IMR-90 (cell line): ENCODE data around the gene LRPPRC. TPM values are rescaled to one million over a fixed set of nuclear protein-coding genes. Genes with fewer than 3 reads are reported as not detected.

Source experiments
- ATAC-seq: fragments of 200-7000 bp; cut with Tn5 transposase; 2 replicates; pipeline ENCODE4 v1.9.1; 2020; ENCODE audit warnings: low read depth, mild to moderate bottlenecking, moderate library complexity
- BruUV-seq: library from RNA; stranded (reverse); fragments of 400-500 nt; replicated peaks from 2 replicates; lab custom pipeline; 2021; lab: Mats Ljungman, UMichigan
- CTCF ChIA-PET: fragments of 300-600 bp; formaldehyde crosslinking; extraction: SDS; loops from one replicate; lab custom pipeline; 2021; ENCODE audit warnings: antibody characterized with exemption; lab: Yijun Ruan, JAX
- POLR2A ChIA-PET: fragments of 300-600 bp; sonication (Branson Sonifier 250); formaldehyde crosslinking; loops from one replicate; lab custom pipeline; 2022; ENCODE audit warnings: antibody characterized with exemption; ENCODE audit not compliant: unreplicated experiment; lab: Charles Lee
- DNase-seq: peaks from one replicate; pipeline ENCODE4 v3.0.0; 2013
- H2AFZ ChIP-seq: replicated peaks from 2 replicates; pipeline ENCODE3; 2013; ENCODE audit warnings: low read length, mild to moderate bottlenecking; ENCODE audit not compliant: poor library complexity
- H2AK5ac ChIP-seq: 2 replicates; pipeline ENCODE4 v1.6.1; 2013; ENCODE audit warnings: low read depth, low read length, inconsistent platforms
- H2AK9ac ChIP-seq: replicated peaks from 2 replicates; pipeline ENCODE3; 2013; ENCODE audit warnings: mild to moderate bottlenecking, low read depth, low read length, moderate library complexity; ENCODE audit not compliant: poor library complexity
- H2BK120ac ChIP-seq: 2 replicates; pipeline ENCODE4 v1.6.1; 2013; ENCODE audit warnings: low read depth, low read length, inconsistent platforms
- H2BK15ac ChIP-seq: 3 replicates; pipeline ENCODE4 v1.6.1; 2013; ENCODE audit warnings: low read depth, low read length, inconsistent platforms
- H2BK20ac ChIP-seq: 2 replicates; pipeline ENCODE4 v1.6.1; 2013; ENCODE audit warnings: low read depth, mild to moderate bottlenecking, inconsistent platforms, low read length, moderate library complexity
- H2BK5ac ChIP-seq: 2 replicates; pipeline ENCODE4 v1.6.1; 2013; ENCODE audit warnings: mild to moderate bottlenecking, low read depth, low read length, inconsistent platforms; ENCODE audit not compliant: poor library complexity, severe bottlenecking
- H3K14ac ChIP-seq: replicated peaks from 2 replicates; pipeline ENCODE4 v1.6.1; 2013; ENCODE audit warnings: low read depth, low read length, inconsistent platforms
- H3K18ac ChIP-seq: 2 replicates; pipeline ENCODE4 v1.6.1; 2013; ENCODE audit warnings: low read depth, low read length, control low read depth
- H3K23ac ChIP-seq: 2 replicates; pipeline ENCODE4 v1.6.1; 2013; ENCODE audit warnings: low read depth, low read length, inconsistent platforms
- H3K27ac ChIP-seq: 2 replicates; pipeline ENCODE4 v1.5.1; 2013; ENCODE audit warnings: mild to moderate bottlenecking, control low read depth, low read length; ENCODE audit not compliant: insufficient read depth
- H3K27me3 ChIP-seq: 2 replicates; pipeline ENCODE4 v1.6.1; 2013; ENCODE audit warnings: low read length; ENCODE audit not compliant: control insufficient read depth, insufficient read depth
- H3K36me3 ChIP-seq: 2 replicates; pipeline ENCODE4 v1.6.1; 2013; ENCODE audit warnings: low read length, mixed read lengths; ENCODE audit not compliant: control insufficient read depth, insufficient read depth
- H3K4ac ChIP-seq: 2 replicates; pipeline ENCODE4 v1.6.1; 2013; ENCODE audit warnings: low read depth, low read length, inconsistent platforms
- H3K4me1 ChIP-seq: 2 replicates; pipeline ENCODE4 v1.6.1; 2013; ENCODE audit warnings: low read length, mixed read lengths; ENCODE audit not compliant: control insufficient read depth, insufficient read depth
- H3K4me2 ChIP-seq: 2 replicates; pipeline ENCODE4 v1.6.1; 2013; ENCODE audit warnings: low read depth, mild to moderate bottlenecking, control low read depth, low read length, moderate library complexity
- H3K4me3 ChIP-seq: 2 replicates; pipeline ENCODE4 v1.5.1; 2013; ENCODE audit warnings: low read depth, mild to moderate bottlenecking, control low read depth, low read length, moderate library complexity; ENCODE audit not compliant: insufficient read depth
- H3K56ac ChIP-seq: 2 replicates; pipeline ENCODE4 v1.6.1; 2013; ENCODE audit warnings: low read length, inconsistent platforms; ENCODE audit not compliant: insufficient read depth; ENCODE audit errors: extremely low read depth
- H3K79me1 ChIP-seq, 2 experiments: 2 replicates each; pipeline ENCODE4 v1.6.1; 2013; ENCODE audit warnings: low read length in 2 of 2, inconsistent platforms in 1 of 2, low read depth in 1 of 2
- H3K9ac ChIP-seq: 2 replicates; pipeline ENCODE4 v1.6.1; 2013; ENCODE audit warnings: low read depth, low read length, control low read depth
- H3K9me1 ChIP-seq: 2 replicates; pipeline ENCODE4 v1.6.1; 2013; ENCODE audit warnings: low read length, inconsistent platforms; ENCODE audit not compliant: insufficient read depth
- H3K9me3 ChIP-seq: 2 replicates; pipeline ENCODE4 v1.6.1; 2013; ENCODE audit warnings: low read length; ENCODE audit not compliant: control insufficient read depth, insufficient read depth
- H4K20me1 ChIP-seq: 2 replicates; pipeline ENCODE4 v1.6.1; 2013; ENCODE audit warnings: low read length, inconsistent platforms; ENCODE audit not compliant: insufficient read depth
- H4K5ac ChIP-seq: 2 replicates; pipeline ENCODE4 v1.6.1; 2013; ENCODE audit warnings: mild to moderate bottlenecking, low read depth, low read length, control low read depth
- H4K8ac ChIP-seq, 2 experiments: 2 replicates each; pipeline ENCODE4 v1.6.1; 2013; ENCODE audit warnings: low read depth in 2 of 2, low read length in 2 of 2, control low read depth in 1 of 2, inconsistent platforms in 1 of 2
- H4K91ac ChIP-seq: 2 replicates; pipeline ENCODE4 v1.6.1; 2013; ENCODE audit warnings: low read depth, low read length, inconsistent platforms; ENCODE audit not compliant: insufficient read depth
- BHLHE40 ChIP-seq: fragments of 150-350 bp; IDR thresholded peaks from 2 replicates; pipeline ENCODE4 v1.6.1; 2016; ENCODE audit warnings: mild to moderate bottlenecking, low read depth, low read length
- CEBPB ChIP-seq: IDR thresholded peaks from 2 replicates; pipeline ENCODE4 v1.6.1; 2012; ENCODE audit warnings: low read depth, low read length, improper control_type of control experiment
- CHD1 ChIP-seq: IDR thresholded peaks from 2 replicates; pipeline ENCODE4 v1.6.1; 2012; ENCODE audit warnings: low read depth, low read length, improper control_type of control experiment
- FOS ChIP-seq: fragments of 150-350 bp; IDR thresholded peaks from 2 replicates; pipeline ENCODE4 v1.6.1; 2016; ENCODE audit warnings: low read depth, low read length
- MAFK ChIP-seq: IDR thresholded peaks from 2 replicates; pipeline ENCODE4 v1.6.1; 2012; ENCODE audit warnings: low read depth, low read length, improper control_type of control experiment
- MAZ ChIP-seq: IDR thresholded peaks from 2 replicates; pipeline ENCODE4 v1.6.1; 2012; ENCODE audit warnings: low read depth, mild to moderate bottlenecking, low read length, improper control_type of control experiment, moderate library complexity, borderline replicate concordance
- MXI1 ChIP-seq: IDR thresholded peaks from 2 replicates; pipeline ENCODE4 v1.6.1; 2012; ENCODE audit warnings: low read depth, mild to moderate bottlenecking, low read length, moderate library complexity, borderline replicate concordance
- NFE2L2 ChIP-seq: fragments of 150-350 bp; IDR thresholded peaks from 2 replicates; pipeline ENCODE4 v1.6.1; 2016; ENCODE audit warnings: low read depth, mild to moderate bottlenecking, low read length
- POLR2A ChIP-seq: IDR thresholded peaks from 2 replicates; pipeline ENCODE4 v1.6.1; 2012; ENCODE audit warnings: mild to moderate bottlenecking, low read depth, low read length
- RAD21 ChIP-seq: IDR thresholded peaks from 2 replicates; pipeline ENCODE4 v1.6.1; 2012; ENCODE audit warnings: low read length, improper control_type of control experiment
- RCOR1 ChIP-seq: IDR thresholded peaks from 2 replicates; pipeline ENCODE4 v1.6.1; 2012; ENCODE audit warnings: mild to moderate bottlenecking, low read length, improper control_type of control experiment; ENCODE audit not compliant: insufficient replicate concordance
- SMC3 ChIP-seq: fragments of 150-350 bp; IDR thresholded peaks from 2 replicates; pipeline ENCODE4 v1.6.1; 2016; ENCODE audit warnings: low read depth, mild to moderate bottlenecking, antibody characterized with exemption, low read length, moderate library complexity
- WGBS, 2 experiments: methylation state at CpG; one replicate each; pipeline versions ENCODE4 v1.1.5 to v1.1.7; 2013; ENCODE audit warnings: missing lambda C conversion rate in 2 of 2; ENCODE audit not compliant: insufficient read length in 1 of 2; ENCODE audit errors: extremely low coverage in 2 of 2; 5-methylcytosine and 5-hydroxymethylcytosine counted together
- dilution Hi-C: fragments of 300-500 bp; cut with HindIII; formaldehyde crosslinking; loops from one replicate; pipeline ENCODE4 v1.14.3; 2018; ENCODE audit warnings: low sequenced_read_pairs; ENCODE audit not compliant: unreplicated experiment
- in situ Hi-C: fragments of 300-500 bp; cut with MboI; formaldehyde crosslinking; loops from 3 replicates; pipeline ENCODE4 v1.14.3; 2019; ENCODE audit warnings: low sequenced_read_pairs, inconsistent platforms, mixed read lengths
- intact Hi-C: fragments of 100-400 bp; cut with micrococcal nuclease; formaldehyde crosslinking; loops from 2 replicates; pipeline ENCODE4 v1.10.0; 2022
- polyA plus RNA-seq, 3 experiments: library from polyadenylated mRNA; depleted of rRNA; stranded (reverse); fragments of >200 nt; gene quantifications; 2 replicates each; pipeline ENCODE4 v1.2.3, GENCODE V29; 2012; ENCODE audit warnings: low replicate concordance in 1 of 3
- total RNA-seq: library from RNA; depleted of rRNA; stranded (reverse); fragments of >200 nt; gene quantifications from 2 replicates; pipeline ENCODE4 v1.2.3, GENCODE V29; 2012
- TF ChIP-seq, protein P1 (sequence below): fragments of 150-350 bp; IDR thresholded peaks from 2 replicates; pipeline ENCODE4 v1.6.1; 2017; ENCODE audit warnings: mild to moderate bottlenecking, antibody characterized with exemption, low read length, low read depth
- TF ChIP-seq, protein P2 (sequence below): fragments of 150-350 bp; IDR thresholded peaks from 2 replicates; pipeline ENCODE4 v1.6.1; 2016; ENCODE audit warnings: low read depth, mild to moderate bottlenecking, low read length, moderate library complexity, borderline replicate concordance
- TF ChIP-seq, protein P3 (sequence below): conservative IDR thresholded peaks from 2 replicates; pipeline ENCODE4 v1.5.1; 2012; ENCODE audit warnings: mild to moderate bottlenecking, low read depth, low read length, improper control_type of control experiment

The LRPPRC gene
- total and polyA plus RNA-seq, 2 of the 4 experiments (the other 2 are of a cell fraction): 30.4 to 36.0 TPM

DNA sequence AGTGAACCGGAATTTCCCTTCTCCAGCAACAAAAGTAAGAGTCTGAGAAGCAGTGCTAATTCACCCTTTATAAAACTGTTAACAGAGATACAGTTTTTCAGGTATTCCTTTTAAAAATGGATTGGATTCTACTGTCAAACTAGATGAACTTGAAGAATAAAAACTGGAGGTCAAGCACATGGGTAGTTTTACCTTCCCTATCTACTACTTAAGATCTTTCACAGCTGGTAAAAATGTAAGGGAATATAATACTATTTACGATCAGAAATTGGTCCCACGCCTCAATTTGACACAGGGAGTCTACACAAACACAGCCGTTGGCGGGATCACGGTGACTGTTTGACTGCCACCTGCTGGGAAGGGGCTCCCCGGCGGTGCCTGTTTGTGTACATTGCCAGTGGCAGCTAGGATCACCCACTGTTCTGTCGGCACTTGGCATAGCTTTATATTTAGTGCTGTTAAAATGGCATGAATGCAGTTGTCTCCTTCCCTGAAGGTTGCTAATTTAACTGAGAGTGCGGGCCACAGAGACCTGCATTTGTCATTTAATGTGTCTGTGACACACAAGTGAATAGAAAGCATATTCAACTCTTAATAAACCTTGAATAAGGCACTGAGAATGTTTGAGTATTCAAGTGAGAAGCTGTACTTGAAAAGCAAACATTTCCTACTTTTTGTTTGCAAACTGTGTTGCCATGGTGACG is 97.5 kb downstream of the LRPPRC start:
- ATAC-seq (no peak), DNase-seq (peak; percentile 8)
- Histone ChIP-seq H4K8ac (no peak overlapping the region), H3K23ac (no peak overlapping the region), H2BK15ac (no peak overlapping the region), H3K4ac (no peak overlapping the region), H3K9me1 (0 out of 2 replicates have a peak, but pooled peaks cover 3% of the 10 kb centered on the region), H3K9ac (no peak overlapping the region), H2AK5ac (no peak overlapping the region), H3K9me3 (no peaks in the 10 kb centered on the region), H3K18ac (no peak overlapping the region), H3K36me3 (peaks cover 17% of the 10 kb centered on the region), H3K4me2 (no peak overlapping the region), H2AK9ac (no peak overlapping the region), H2AFZ (no peak overlapping the region), H2BK5ac (no peak overlapping the region), H4K5ac (no peak overlapping the region), H3K56ac (no peak overlapping the region), H3K79me1 (peaks cover 0 to 2% of the 10 kb centered on the region in 2 experiments; a peak in 2 of 4 replicates), H3K27me3 (no peaks in the 10 kb centered on the region), H4K20me1 (peaks cover 6% of the 10 kb centered on the region; the same call in 1 of the 2 replicates), H2BK120ac (no peak overlapping the region), H3K14ac (no peak overlapping the region), H3K4me3 (no peak overlapping the region), H2BK20ac (no peak overlapping the region), H3K4me1 (peaks cover 2% of the 10 kb centered on the region), H3K27ac (no peak overlapping the region), H4K91ac (no peak overlapping the region)
- dilution Hi-C loops: no loop called here
- CTCF ChIA-PET: no interaction called here
- POLR2A ChIA-PET: no interaction called here
- intact Hi-C loops: no loop called here
- TF ChIP-seq POLR2A (no peak), SMC3 (no peak), RAD21 (no peak), FOS (no peak), BHLHE40 (no peak), MXI1 (no peak), CHD1 (no peak), NFE2L2 (no peak), CEBPB (no peak), MAFK (no peak), RCOR1 (no peak), MAZ (no peak)
- TF ChIP-seq, protein P1, sequence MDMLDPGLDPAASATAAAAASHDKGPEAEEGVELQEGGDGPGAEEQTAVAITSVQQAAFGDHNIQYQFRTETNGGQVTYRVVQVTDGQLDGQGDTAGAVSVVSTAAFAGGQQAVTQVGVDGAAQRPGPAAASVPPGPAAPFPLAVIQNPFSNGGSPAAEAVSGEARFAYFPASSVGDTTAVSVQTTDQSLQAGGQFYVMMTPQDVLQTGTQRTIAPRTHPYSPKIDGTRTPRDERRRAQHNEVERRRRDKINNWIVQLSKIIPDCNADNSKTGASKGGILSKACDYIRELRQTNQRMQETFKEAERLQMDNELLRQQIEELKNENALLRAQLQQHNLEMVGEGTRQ: no peak
- TF ChIP-seq, protein P2, sequence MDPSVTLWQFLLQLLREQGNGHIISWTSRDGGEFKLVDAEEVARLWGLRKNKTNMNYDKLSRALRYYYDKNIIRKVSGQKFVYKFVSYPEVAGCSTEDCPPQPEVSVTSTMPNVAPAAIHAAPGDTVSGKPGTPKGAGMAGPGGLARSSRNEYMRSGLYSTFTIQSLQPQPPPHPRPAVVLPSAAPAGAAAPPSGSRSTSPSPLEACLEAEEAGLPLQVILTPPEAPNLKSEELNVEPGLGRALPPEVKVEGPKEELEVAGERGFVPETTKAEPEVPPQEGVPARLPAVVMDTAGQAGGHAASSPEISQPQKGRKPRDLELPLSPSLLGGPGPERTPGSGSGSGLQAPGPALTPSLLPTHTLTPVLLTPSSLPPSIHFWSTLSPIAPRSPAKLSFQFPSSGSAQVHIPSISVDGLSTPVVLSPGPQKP: no peak
- TF ChIP-seq, protein P3, sequence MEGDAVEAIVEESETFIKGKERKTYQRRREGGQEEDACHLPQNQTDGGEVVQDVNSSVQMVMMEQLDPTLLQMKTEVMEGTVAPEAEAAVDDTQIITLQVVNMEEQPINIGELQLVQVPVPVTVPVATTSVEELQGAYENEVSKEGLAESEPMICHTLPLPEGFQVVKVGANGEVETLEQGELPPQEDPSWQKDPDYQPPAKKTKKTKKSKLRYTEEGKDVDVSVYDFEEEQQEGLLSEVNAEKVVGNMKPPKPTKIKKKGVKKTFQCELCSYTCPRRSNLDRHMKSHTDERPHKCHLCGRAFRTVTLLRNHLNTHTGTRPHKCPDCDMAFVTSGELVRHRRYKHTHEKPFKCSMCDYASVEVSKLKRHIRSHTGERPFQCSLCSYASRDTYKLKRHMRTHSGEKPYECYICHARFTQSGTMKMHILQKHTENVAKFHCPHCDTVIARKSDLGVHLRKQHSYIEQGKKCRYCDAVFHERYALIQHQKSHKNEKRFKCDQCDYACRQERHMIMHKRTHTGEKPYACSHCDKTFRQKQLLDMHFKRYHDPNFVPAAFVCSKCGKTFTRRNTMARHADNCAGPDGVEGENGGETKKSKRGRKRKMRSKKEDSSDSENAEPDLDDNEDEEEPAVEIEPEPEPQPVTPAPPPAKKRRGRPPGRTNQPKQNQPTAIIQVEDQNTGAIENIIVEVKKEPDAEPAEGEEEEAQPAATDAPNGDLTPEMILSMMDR: no peak
- no TSS peak for BruUV-seq
- in situ Hi-C loops: no loop called here
- 19% methylated on average over 3 of the region's 11 CpGs; no CpG with 5 or more reads in 1 of the 2 experiments for WGBS, 2 experiments
